EH (cell line): ENCODE results near the gene TBCE.
"Not testable (repeated sequence)": the region's sequence is repeated elsewhere in the genome, so short reads cannot be mapped to it uniquely, and the experiment has no call there.

ENCODE experiments used
- DNase-seq: peaks from one replicate; pipeline ENCODE4 v3.0.0-alpha.2; 2015; ENCODE audit warnings: low read depth

The TBCE gene

GRCh38 chr1:235357485-235358373, 9.5 kb upstream of the TBCE start:
- DNase-seq: peak; percentile 4

- DNase-seq: no peak
These were observed 8.3 kb upstream of the TBCE start for GRCh38 chr1:235358899-235359298.

- not testable (repeated sequence) for DNase-seq
These were observed 3.0 kb upstream of the TBCE start for GRCh38 chr1:235364189-235364588.

DNA sequence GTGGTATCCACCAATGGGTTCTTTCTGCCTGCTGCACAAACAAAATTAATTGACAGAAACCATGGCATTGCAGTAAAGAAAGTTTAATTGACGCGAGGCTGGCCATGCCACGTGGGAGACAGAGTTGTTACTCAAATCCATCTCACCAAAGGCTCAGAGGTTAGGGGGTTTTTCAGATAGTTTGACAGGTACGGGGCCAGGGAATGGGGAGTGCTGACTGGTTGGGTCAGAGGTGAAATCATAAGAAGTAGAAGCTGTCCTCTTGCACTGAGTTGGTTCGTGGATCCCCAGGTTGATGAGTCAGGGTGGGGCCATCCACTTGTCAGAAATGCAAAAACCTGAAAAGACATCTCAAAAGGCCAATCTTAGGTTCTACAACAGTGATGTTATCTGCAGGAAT, 941 bp upstream of the TBCE start:
- DNase-seq: no peak

- no peak for DNase-seq
These were observed 1.2 kb downstream of the TBCE start for GRCh38 chr1:235368428-235368827.

GRCh38 chr1:235369802-235370201, 2.6 kb downstream of the TBCE start:
- no peak for DNase-seq

DNA sequence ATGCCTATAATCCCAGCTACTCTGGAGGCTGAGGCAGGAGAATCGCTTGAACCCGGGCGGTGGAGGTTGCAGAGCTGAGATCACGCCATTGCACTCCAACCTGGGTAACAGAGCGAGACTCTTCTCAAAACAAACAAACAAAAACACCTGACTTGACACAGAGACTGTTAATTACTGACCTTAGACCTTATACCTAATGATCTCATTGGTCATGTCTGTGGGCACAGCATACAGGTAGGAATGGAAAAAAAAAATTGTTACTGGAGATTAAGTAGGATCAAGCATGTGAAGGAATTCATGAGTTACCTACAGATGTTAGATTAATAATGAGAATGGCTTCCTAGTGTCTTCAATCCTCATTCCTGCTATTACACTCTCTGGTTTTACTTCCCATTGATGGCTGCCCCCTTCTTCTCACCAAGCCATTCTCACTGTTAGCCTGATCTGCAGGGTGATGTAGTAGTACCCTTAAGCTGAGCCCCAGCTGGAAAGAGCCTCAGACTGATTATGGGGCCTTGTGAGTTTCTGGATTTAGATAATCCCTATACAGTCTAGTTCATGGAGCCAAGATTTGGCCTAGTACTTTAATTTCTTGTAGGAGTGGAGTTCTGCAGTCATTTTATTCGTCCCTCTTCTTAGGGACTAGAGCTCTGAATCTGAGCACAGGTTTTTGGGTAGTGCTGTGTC, 8.8 kb downstream of the TBCE start:
- no peak for DNase-seq

GRCh38 chr1:235378134-235378735, 11.0 kb downstream of the TBCE start:
- not testable (repeated sequence) for DNase-seq

DNA sequence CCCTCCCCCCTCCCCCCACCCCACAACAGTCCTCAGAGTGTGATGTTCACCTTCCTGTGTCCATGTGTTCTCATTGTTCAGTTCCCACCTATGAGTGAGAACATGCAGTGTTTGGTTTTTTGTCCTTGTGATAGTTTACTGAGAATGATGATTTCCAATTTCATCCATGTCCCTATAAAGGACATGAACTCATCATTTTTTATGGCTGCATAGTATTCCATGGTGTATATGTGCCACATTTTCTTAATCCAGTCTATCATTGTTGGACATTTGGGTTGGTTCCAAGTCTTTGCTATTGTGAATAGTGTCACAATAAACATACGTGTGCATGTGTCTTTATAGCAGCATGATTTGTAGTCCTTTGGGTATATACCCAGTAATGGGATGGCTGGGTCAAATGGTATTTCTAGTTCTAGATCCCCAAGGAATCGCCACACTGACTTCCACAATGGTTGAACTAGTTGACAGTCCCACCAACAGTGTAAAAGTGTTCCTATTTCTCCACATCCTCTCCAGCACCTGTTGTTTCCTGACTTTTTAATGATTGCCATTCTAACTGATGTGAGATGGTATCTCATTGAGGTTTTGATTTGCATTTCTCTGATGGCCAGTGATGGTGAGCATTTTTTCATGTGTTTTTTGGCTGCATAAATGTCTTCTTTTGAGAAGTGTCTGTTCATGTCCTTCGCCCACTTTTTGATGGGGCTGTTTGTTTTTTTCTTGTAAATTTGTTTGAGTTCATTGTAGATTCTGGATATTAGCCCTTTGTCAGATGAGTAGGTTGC, 14.9 kb downstream of the TBCE start:
- not testable (repeated sequence) for DNase-seq

- not testable (repeated sequence) for DNase-seq
These were observed 18.4 kb downstream of the TBCE start for GRCh38 chr1:235385633-235386032.

DNA sequence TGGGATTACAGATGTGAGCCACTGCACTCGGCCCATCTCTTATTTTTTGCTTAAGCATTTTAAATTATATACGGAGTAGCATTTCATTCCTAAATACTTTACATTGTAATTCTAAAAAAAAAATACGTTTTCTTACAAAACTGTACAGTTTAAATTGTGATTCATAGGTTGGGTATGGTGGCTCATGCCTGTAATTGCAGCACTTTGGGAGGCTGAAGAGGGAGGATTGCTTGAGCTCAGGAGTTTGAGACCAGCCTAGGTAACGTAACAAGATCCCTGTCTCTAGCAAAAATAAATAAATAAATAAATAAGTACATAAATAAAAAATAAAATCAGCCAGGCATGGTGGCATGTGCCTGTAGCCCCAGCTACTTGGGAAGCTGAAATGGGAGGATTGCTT, 24.6 kb downstream of the TBCE start:
- DNase-seq: peak; percentile 44

- peak; percentile 98 for DNase-seq
These were observed 30.5 kb downstream of the TBCE start for GRCh38 chr1:235397733-235398132.

GRCh38 chr1:235399661-235400060, 32.4 kb downstream of the TBCE start:
- no peak for DNase-seq

- DNase-seq: peak; percentile 60
These were observed 34.0 kb downstream of the TBCE start for GRCh38 chr1:235401251-235401650.

GRCh38 chr1:235402457-235403200, 35.4 kb downstream of the TBCE start:
- DNase-seq: peak; percentile 35

DNA sequence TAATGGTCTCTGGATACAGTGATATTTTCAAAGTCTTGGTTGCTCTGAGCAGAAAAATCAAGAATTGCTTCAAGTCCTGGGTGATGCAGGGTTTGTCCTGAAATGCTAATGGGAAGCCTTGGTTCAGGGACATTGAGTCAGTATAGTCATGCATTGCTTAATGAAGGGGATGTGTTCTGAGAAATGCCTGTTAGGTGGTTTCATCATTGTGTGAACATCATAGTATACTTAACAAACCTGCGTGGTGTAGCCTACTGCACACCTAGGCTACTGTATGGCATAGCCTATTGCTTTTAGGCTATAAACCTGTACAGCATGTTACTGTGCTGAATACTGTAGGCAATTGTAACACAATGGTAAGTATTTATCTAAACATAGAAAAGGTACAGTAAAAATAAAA, 36.4 kb downstream of the TBCE start:
- no peak for DNase-seq

DNA sequence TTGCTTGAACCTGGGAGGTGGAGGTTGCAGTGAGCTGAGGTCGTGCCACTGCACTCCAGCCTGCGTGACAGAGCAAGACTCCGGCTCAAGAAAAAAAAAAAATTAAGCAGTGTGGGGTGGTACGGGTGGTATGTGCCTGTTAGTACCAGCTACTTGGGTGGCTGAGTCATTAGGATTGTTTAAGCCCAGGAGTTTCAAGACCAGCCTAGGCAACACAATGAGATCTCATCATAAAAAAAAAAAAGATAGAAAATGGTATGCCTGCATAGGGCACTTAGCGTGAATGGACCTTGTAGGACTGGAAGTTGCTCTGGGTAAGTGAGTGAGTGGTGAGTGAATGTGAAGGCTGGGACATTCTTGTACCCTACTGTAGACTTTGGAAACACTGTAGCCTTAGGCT, 37.0 kb downstream of the TBCE start:
- peak; percentile 57 for DNase-seq

GRCh38 chr1:235407419-235407818, 40.2 kb downstream of the TBCE start:
- DNase-seq: no peak

DNA sequence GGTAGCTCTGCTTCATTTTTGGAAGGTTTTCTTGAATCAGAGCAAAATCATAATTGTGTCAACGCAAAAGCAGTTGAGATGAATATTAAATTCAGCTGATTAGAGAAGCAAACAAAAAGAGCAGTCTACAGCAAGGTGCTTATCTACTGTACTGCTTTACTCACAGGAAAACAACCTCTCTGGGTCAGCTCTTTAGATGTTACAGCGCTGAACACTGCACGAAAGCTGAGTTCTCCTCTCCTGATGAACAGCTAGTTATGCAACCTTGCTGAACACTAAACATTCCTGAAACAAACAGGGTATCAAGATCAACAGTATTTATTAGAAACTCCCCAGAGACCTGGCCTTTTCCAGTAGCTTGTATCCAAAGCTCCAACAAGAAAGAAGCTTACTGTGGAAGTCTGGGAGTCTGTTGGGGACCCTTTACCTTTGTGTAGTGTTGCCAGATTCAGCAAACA, 41.3 kb downstream of the TBCE start:
- DNase-seq: no peak

DNA sequence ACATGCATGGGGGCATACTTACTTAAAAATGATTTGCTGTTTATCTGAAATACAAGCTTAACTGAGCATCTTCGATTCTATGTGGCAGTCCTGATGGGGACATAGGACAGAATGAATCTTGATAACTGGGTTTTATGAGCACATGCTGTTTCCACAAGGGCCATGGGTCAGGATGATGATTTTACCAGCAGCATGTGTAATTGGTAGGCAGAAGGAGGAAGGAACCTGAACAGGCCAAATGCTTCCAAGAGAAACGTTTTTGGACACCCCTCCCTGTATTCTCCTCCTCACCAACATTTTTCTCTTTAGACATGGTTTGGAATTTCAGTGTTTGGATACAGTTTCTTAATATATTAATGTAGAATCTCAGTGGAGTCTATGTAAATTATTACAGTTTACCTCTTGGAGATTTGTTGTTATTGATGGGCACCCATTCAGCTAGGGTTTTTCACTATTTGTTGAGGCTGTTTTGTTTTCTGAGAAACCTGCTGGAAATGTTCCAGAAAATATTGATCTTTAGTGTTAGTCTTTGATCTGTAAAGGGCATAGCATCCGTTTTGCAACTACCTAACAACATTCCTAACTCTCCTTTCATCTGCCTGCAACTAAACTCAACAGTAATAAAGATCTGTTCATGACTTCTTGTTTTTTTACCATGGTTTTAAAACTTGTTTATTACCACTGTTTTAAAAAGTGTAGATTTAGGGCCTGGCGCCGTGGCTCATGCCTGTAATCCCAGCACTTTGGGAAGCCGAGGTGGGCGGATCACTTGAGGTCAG, 42.0 kb downstream of the TBCE start:
- DNase-seq: no peak

- DNase-seq: no peak
These were observed 43.2 kb downstream of the TBCE start for GRCh38 chr1:235410467-235410866.
